Fibroblast of skin of left biceps (primary cell): Measurements from ENCODE around the gene PACRG.
"Not testable (repeated sequence)": the region's sequence is repeated elsewhere in the genome, so short reads cannot be mapped to it uniquely, and the experiment has no call there.

ENCODE experiments used
- DNase-seq, 2 experiments: peaks; one replicate each; pipeline ENCODE4 v3.0.0-alpha.2; 2013; ENCODE audit warnings: low read depth in 2 of 2

Gene PACRG

DNA sequence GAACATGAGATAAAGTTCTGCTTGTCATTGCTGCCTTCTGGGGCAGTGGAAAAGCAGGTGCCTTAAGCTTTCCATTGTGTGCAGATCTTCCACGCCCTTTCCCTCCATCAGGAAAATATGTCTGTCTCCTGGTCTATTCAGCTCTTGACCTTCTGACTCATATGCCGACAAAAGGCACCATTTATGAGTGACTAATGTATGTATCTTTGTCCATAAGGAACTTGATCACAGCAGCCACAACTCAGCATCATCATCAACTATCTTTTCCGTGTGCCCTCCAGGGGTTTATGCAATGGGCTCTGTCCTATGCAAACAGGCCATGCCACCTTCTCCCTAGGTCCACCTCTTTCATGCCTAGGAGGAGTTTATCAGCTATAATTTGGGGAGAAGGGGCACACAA is 584.1 kb downstream of the PACRG start:
- no peak for DNase-seq

- no peak for DNase-seq
Observed at GRCh38 chr6:163313566-163313965, 585.8 kb downstream of the PACRG start.

GRCh38 chr6:163313981-163314380 is 586.2 kb downstream of the PACRG start:
- no peak for DNase-seq

- DNase-seq = no peak
Observed at GRCh38 chr6:163314791-163315470, 587.2 kb downstream of the PACRG start.

DNA sequence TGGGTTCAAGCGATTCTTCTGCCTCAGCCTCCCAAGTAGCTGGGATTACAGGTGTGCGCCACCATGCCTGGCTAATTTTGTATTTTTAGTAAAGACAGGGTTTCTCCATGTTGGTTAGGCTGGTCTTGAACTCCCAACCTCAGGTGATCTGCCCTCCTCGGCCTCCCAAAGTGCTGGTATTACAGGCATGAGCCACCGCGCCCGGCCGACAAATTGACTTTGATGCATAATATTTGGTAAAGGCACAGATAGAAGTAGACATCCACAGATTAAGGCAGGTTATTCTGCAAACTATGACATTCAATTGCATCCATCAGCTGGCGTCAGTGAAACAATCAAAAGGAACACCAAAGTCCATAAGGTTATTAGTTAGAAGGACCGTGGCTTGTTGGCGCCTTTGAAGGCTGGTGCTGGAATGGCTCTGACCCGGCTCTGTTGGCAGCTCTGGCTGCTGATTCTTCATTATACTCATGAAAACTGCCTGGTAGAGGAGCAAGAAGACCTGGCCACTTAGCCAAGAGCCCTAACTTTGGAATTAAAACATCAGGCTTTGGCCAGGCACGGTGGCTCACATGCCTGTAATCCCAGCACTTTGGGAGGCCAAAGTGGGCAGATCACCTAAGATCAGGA is 589.2 kb downstream of the PACRG start:
- not testable (repeated sequence) for DNase-seq

DNA sequence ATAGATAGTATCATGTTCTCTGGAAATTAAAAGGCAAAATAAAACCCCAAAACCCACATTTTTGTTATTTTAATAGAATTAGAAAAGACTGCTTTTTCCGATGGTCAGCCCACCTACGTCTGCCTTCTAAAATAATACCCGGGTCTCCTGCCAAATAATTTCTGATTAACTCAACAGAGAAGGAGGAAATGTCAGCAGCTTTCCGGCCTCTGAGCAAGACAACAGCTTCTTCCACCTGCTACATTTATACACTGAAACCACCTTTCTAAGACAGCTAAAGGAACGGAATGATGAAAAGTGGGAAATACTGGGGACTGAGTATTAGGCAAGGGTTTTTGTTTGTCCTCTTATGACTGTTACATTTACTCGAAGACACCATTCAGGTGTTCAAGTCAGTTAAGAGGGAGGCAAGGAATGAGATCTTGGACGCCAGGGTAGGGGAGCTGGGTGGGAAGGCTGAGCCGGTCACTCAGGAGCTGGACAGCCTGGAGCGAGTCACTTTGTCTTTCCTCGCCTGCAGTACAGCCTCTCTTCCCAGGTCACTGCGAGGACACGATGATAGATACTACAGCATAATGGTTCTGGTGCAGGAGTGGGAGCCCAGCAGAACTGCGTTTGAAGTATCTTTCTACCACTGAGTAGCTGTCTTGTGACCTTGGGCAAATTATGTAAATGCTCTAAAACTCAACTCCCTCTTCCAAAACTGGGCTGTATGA is 590.5 kb downstream of the PACRG start:
- DNase-seq = no peak

DNA sequence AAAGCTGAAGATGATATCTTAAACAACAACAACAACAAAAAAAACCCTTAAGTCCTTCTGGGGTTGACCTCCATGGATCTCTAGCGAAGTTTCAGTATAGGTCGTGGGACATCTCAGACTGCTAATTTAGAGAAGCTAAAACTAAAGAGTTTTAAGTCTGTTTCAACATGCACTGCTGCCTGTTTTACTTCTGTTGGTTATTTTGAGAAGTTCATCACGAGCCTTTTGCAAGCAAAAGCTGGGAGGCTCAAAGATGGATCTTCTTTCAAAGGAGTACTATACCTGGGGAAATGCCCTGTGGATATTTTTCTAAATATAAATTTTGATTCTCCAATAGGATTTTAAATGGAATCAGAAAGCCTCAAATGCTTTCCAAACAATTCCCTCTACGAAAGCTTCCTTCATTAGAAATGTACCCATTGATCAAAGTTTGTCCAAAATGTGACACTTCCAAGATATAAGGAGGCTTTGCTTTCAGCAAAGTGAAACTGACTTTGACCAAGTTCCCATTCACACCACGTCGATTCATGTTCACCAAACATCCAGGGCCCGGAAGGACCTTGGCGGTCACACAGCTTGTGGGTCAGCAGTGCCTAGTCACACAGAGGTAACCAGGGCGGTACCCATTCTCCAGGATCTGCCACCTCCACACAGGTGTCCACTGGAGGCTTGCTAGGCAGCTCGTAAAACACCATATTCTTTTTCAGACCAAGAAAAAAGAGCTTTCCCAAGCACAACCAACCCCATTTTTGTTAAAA is 592.0 kb downstream of the PACRG start:
- no peak for DNase-seq

GRCh38 chr6:163320402-163320801 is 592.6 kb downstream of the PACRG start:
- DNase-seq = no peak

DNA sequence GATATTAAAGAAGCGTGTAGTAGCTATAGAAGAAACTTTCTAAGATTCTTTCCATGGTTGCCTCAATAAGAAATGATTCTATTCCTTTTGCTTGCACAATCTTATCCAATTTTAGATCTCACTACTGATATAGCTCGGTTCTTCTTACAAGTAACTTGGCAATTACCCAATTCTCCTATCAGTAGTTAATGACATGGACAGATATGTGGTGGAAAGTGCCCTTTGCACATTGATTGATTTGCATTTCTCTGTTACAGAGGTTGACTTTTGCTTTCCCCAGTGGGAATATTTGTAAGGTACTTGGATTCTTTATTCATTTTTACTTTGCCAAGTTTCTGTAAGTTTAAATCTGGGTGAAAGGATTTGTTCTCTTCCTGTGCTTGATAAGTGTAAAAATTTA is 593.0 kb downstream of the PACRG start:
- DNase-seq = no peak

DNA sequence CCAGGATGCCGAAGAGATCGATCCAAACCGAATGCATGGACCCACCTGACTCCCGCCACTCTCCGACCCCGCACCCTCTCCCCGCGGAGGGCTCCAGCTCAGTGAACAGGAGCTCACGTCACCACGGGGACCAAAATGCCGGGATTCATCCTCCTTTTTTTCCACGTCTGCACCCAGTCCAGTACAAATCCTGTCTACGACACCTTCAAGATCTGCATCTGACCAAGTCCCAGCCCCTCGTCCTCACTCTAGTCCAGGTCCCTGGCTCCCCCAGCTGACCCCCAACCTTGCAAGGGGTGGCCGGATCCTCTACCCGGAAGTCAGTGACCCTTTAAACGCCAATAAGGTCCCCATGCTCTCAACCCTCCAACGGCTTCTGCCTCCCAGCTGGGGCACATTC is 593.9 kb downstream of the PACRG start:
- no peak for DNase-seq

DNA sequence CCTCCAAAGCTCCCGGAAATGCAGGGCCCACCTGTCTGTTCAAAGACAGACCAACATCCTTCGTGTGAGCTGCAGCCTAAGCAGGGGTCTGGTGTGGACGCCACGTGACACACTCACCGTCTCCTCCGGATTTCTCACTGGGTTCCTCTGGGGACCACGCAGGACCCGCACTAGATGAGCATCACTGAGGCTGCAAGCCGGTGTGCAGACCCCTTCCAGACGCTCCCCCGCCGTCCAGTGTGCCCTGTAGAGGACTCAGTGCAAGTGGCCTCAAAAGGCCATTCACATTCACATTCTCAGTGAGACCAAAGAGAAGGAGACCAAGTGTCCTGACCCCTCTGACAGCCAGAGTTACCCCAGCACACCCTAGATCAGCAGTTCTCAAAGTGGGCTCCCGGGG is 595.5 kb downstream of the PACRG start:
- DNase-seq = no peak

DNA sequence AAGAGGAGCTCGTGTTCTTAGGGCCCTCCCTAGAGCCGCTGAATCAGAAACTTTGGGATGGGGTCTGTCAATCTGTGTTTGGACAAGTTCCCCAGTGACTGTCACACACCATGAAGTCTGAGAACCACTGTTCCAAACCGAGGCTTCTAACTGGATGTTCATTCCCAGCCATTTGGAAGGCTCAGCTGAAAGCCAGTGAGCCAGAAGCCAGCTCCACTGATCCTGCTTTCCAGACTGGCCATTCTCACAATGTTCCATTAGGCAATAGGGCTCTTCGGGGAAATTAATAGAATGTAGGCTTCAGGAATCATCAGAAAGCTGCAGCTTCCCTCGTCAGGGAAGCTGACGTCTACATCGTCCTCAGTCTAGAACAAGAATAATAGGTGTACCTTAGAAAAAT is 595.9 kb downstream of the PACRG start:
- DNase-seq = no peak

DNA sequence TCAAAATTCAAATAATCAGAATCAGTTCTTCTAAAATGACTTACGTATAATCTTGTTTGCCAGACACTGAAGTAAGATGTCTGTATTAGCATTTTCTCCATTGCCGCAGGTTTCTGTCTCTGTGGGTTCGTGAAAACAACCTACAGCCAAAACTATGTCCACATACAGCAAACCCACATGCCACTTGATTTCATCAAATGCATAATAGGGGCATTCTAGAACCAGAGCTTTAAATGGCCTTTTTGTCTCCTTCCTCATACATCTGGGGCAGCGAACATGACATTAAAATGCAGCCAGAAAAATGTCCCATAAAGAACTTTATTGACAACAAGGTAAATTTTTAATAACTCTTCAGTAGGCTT is 596.5 kb downstream of the PACRG start:
- DNase-seq = no peak

GRCh38 chr6:163324688-163325389 is 597.1 kb downstream of the PACRG start:
- no peak for DNase-seq

DNA sequence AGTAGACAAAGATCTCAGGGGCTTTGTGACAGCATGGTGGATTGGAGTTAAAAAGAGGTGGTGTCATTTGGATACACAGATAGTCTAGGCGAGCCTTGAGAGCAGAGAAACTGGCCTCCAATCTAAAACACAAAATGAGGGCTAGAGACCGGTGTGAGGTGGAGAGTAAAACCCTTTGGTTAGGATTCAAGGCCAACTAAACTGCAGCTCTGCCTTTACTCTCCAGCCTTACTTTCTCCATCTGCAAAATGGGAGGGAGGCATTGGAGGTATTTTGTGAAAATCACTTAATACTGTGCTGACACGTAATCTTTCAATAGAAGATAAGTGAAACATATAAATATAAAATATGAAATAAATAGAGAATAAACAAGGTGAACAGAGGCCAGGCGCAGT is 597.6 kb downstream of the PACRG start:
- no peak for DNase-seq

DNA sequence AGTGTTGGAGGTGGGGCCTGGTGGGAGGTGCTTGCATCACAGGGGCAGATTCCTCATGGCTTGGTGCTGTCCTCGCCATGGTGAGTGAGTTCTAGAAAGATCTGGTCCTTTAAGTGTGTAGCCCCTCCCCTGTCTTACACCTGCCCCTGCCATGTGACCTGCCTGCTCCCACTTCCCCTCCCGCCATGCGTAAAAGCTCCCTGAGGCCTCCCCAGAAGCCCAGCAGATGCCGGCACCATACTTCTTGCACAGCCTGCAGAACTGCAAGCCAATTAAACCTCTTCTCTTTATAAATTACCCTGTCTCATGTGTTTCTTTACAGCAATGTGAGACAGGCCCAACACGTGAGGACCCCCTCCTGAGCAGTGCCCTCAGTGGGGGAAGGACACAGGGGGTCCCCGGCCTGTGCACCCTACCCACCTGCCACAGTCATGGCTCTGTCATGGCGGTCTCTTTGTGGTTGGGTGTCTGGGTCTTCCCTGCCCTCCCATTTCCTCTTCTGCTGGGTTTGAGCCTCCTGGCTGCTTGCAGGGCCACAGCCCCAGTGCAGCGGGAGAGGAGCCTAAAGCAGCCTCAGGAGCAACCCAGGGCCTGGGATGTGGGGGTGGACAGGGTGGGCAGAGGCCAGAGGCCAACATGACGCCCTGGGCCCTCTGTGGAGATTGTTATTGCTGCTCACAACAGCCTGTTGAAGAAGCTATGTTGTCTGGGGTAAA is 599.5 kb downstream of the PACRG start:
- DNase-seq = no peak

DNA sequence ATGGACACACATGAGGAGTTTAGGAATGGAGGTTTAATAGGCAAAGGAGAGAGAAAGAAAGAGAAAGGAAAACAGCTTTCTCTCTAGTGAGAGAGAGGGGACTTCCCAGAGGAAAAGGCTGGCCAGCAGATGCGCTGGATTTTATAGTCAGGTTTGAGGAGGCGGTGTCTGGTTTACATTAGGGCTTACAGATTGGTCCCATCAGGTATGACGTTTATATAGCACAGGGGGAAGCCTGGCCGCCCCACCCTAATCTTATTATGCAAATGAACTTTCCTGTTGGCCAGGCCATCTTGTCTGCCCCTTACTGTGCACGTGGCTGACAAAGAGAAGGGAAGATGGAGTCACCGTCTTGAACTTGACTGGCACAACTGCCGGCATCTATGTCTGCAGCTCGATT is 600.1 kb downstream of the PACRG start:
- DNase-seq = no peak

DNA sequence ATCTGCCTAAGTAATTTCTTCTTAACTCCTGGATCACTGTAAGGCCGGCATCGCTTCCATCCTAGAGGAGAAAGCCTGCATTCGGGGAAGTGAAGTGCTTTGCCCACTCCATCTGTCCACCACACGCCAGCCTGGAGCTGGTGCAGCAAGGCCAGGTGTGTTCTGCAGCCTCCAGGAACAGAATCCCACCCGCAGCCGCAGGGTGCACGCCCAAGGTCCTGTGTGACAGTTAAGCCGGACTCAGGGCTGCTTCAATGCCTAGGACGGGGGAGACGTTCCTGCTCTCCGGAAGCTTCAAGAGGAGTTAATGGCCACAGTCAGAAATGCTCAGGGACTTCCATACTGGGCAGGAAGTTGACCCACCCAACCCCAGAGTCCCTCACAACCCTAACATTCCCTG is 600.6 kb downstream of the PACRG start:
- no peak for DNase-seq

DNA sequence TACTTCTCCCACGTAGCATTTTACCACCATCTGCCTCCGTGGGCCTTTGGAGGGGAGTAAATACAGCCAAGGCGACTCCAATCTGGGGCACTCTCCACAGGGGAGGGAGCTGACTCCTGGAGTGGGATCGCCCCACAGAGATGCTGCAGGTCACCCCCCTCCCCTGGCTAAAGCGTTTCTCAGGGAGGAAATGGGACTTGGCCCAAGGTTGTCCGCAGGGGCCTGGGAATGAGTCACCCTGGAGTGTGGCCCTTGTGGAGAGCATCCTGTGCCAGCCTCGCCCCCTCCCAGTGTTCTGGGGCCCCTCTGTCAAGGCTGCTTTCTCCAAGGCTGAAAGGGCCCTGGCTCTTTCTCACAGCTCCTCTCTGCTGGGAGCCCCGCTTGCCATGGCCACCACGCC is 602.2 kb downstream of the PACRG start:
- no peak for DNase-seq

DNA sequence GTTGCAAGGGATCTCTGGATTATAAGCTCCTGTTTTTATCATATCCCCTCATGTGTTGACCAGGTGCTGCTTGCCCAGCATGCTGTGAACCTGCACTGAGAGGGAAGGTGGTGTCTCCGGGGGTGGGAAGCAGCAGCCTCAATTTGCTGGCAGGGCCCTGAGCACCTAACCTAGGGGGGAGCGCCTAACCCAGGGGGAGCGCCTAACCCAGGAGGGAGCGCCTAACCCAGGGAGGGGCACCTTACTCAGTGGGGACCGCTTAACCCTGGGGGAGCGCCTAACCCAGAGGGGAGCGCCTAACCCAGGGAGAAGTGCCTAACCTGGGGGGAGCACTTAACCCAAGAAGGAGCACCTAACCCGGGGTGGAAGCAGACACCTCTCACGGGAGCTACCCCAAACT is 603.5 kb downstream of the PACRG start:
- DNase-seq = no peak

- DNase-seq = no peak
Observed at GRCh38 chr6:163332575-163332974, 604.8 kb downstream of the PACRG start.
